ENCODE data around the gene CCDC122. TPM values are rescaled to one million over a fixed set of nuclear protein-coding genes. Genes with fewer than 3 reads are reported as not detected.
A peak's percentile ranks its signal among the peaks of the same experiment; 100 is the strongest.

Gene CCDC122
- total and polyA plus RNA-seq, 2 of the 8 experiments (the other 6 are each of a cell fraction or from before 2014, with no cell fraction given), result 2.9 to 5.8 TPM

GRCh38 chr13:43804461-43805070 is 75.0 kb downstream of the CCDC122 start:
- POLR2A ChIA-PET (ENCODE audit: partially characterized antibody), result interaction anchor here (0.7 to 1.9 kb wide), 2 partner anchors 19 to 941 kb away, joined by 5 to 6 read pairs; no protein-coding TSS in a partner anchor
- Histone ChIP-seq H3K9me3 (ENCODE audit: insufficient read depth in 2 of 2, low read depth in 1 of 2, low read length in 1 of 2) (no peaks in the 10 kb centered on the region), H3K4ac (replicated peaks; ENCODE audit: insufficient read length, low read depth, low read length) (no peak overlapping the region), H3K56ac (replicated peaks; ENCODE audit: insufficient read length, low read depth, low read length) (no peak overlapping the region), H3K36me3 (ENCODE audit: control insufficient read depth in 2 of 4, insufficient read depth in 4 of 4, low read length in 3 of 4) (no peaks in the 10 kb centered on the region), H2BK5ac (ENCODE audit: low read depth, low read length) (peak overlapping the region; percentile 55; the same call in 1 of the 2 replicates), H2BK15ac (ENCODE audit: low read length) (no peak overlapping the region), H3K23ac (ENCODE audit: insufficient read length) (no peak overlapping the region), H3K4me2 (ENCODE audit: insufficient read depth in 1 of 2, low read depth in 2 of 2, low read length in 2 of 2) (0 out of 4 replicates have a peak overlapping the region, but pooled peaks of 1 of the 2 experiments have one; percentile 59), H4K91ac (replicated peaks; ENCODE audit: insufficient read length, low read length) (no peak overlapping the region), H3K4me3 (ENCODE audit: extremely low read depth in 1 of 4, insufficient read depth in 2 of 4, low read depth in 3 of 4, low read length in 4 of 4) (no peak overlapping the region), H2BK120ac (replicated peaks; ENCODE audit: low read depth, low read length) (no peak overlapping the region), H3K79me2 (ENCODE audit: control insufficient read depth in 1 of 2, insufficient read depth in 2 of 2, low read length in 2 of 2) (no peaks in the 10 kb centered on the region), H3K14ac (ENCODE audit: insufficient read length) (no peak overlapping the region), H3K27me3 (replicated peaks in 1 of 4; ENCODE audit: control insufficient read depth in 3 of 4, extremely low read depth in 1 of 4, insufficient read depth in 3 of 4, low read length in 3 of 4) (no peaks in the 10 kb centered on the region), H3K79me1 (ENCODE audit: low read depth, low read length) (no peaks in the 10 kb centered on the region), H2AFZ (ENCODE audit: low read length) (peak overlapping the region; percentile 68; the same call in 1 of the 2 replicates), H2BK12ac (ENCODE audit: low read depth, low read length) (0 out of 2 replicates have a peak overlapping the region, but pooled peaks have one; percentile 64), H4K5ac (ENCODE audit: insufficient read length, low read depth, low read length) (no peak overlapping the region), H3K23me2 (ENCODE audit: low read depth, low read length) (no peaks in the 10 kb centered on the region), H3K4me1 (replicated peaks in 1 of 4; ENCODE audit: control insufficient read depth in 3 of 4, insufficient read depth in 4 of 4, low read length in 3 of 4) (peaks cover 6 to 10% (median 8%) of the 10 kb centered on the region in 4 experiments; a peak in 6 of 7 replicates), H3K9ac (replicated peaks in 1 of 4; ENCODE audit: extremely low read depth in 1 of 4, low read depth in 3 of 4, low read length in 3 of 4) (no peak overlapping the region), H4K8ac (ENCODE audit: extremely low read depth, insufficient read depth, low read length) (no peak overlapping the region), H2AK5ac (ENCODE audit: low read depth, low read length) (no peak overlapping the region), H3K18ac (ENCODE audit: extremely low read depth, low read length) (no peak overlapping the region), H3K27ac (ENCODE audit: low read depth, low read length) (no peak overlapping the region), H4K20me1 (replicated peaks in 1 of 2; ENCODE audit: control insufficient read depth in 1 of 2, insufficient read depth in 2 of 2, low read length in 2 of 2) (no peaks in the 10 kb centered on the region), H2BK20ac (ENCODE audit: low read length) (no peak overlapping the region)
- 23% methylated on average over 5 of the region's 5 CpGs; no CpG with 5 or more reads in 1 of the 2 experiments for WGBS, 2 experiments (ENCODE audit: extremely low coverage in 1 of 2, insufficient coverage in 1 of 2, insufficient read length in 1 of 2, insufficient replicate concordance in 2 of 2, low coverage in 1 of 2, low lambda C conversion rate in 2 of 2, missing lambda C conversion rate in 1 of 2)
- no peak for DNase-seq (ENCODE audit: low read depth in 1 of 2, low spot score in 2 of 2)
- CTCF ChIA-PET (ENCODE audit: partially characterized antibody), result interaction anchor here (0.6 to 3.1 kb wide), 19 partner anchors 8 to 928 kb away, joined by 3 to 28 read pairs (median 3); partner anchors contain the start of gene ENOX1
- FAIRE-seq, result no peak
- TF ChIP-seq KDM1A (IDR thresholded peaks at IDR 0.05; ENCODE audit: borderline replicate concordance, low read length) (no peak), TAF7 (optimal IDR thresholded peaks at IDR 0.05; ENCODE audit: borderline replicate concordance, low read depth, low read length) (no peak), CTCF (IDR thresholded peaks at IDR 0.05; ENCODE audit: control extremely low read depth in 1 of 3, insufficient read depth in 1 of 3, low read depth in 1 of 3, low read length in 3 of 3) (peak in 2 of 3 experiments; percentile 12 to 36; a peak in 2 of 4 replicates), ATF2 (IDR thresholded peaks at IDR 0.05; ENCODE audit: low read length) (no peak), TCF12 (IDR thresholded peaks at IDR 0.05; ENCODE audit: low read depth, low read length) (no peak), GTF2F1 (IDR thresholded peaks at IDR 0.05; ENCODE audit: borderline replicate concordance, low read depth, low read length) (no peak), HDAC6 (IDR thresholded peaks at IDR 0.05; ENCODE audit: low read depth, low read length) (no peak)
